Raji (cell line): Measurements from ENCODE around the gene ACKR3.

Experiments
- POLR2A ChIP-seq: IDR thresholded peaks from 2 replicates; pipeline ENCODE4 v1.6.1; 2011; ENCODE audit warnings: low read depth, low read length, control low read depth; ENCODE audit not compliant: insufficient read depth

ACKR3 gene

DNA sequence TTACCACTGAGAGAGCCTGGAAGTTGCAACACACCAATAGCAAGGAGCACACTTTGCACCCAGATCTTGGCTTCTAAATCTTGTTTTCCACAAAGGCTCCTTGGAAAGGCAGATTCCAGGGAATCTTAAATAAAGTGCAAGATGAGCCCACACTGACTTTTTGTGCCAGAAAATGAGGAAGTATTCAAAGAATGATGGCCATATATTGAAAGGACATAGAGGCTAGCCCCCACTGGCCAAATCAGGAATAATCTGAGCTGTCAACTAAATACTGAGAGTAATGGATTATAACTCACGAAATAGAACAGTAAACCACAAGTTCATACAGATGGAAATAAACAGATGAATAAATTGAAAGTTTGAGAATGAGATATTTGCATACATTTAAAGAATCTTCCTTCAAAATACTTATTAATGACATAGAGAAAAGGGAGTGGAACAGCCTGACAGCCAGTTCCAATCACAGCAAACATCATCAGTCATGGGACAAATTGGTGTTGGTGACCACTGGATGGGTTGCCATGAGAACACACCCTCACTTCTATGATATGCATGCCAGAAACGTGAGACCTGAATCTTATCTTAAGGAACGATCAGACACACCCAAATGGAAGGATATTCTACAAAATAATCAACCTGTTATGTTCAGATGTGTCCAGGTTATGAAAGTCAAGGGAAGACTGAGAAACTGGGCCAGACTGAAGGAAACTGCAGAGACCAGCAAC, 12.2 kb upstream of the ACKR3 start:
- no peak for TF ChIP-seq POLR2A

- TF ChIP-seq POLR2A, result no peak
These were observed 11.6 kb upstream of the ACKR3 start for GRCh38 chr2:236558036-236558435.

GRCh38 chr2:236558993-236559978, 10.3 kb upstream of the ACKR3 start:
- TF ChIP-seq POLR2A, result no peak

- TF ChIP-seq POLR2A, result no peak
These were observed 7.8 kb upstream of the ACKR3 start for GRCh38 chr2:236561874-236562273.

DNA sequence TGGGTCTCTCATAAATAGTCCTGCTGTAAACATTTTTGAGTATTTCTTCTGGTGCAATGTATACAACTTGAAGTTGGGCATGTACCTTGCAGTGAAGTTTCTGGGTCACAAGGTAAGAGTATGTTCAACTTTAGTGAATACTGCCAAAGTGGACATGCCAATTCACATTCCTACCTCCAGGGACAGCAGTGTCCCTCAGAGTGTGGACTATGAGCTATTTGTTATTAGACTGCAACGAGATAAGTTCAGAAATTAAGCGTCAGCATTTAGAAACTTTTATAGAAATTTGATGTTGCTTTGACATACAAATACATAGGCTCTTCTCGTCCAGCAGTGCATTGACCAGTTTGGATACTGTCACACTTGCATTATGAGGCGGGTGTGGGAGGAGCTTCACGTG, 7.2 kb upstream of the ACKR3 start:
- TF ChIP-seq POLR2A, result no peak

DNA sequence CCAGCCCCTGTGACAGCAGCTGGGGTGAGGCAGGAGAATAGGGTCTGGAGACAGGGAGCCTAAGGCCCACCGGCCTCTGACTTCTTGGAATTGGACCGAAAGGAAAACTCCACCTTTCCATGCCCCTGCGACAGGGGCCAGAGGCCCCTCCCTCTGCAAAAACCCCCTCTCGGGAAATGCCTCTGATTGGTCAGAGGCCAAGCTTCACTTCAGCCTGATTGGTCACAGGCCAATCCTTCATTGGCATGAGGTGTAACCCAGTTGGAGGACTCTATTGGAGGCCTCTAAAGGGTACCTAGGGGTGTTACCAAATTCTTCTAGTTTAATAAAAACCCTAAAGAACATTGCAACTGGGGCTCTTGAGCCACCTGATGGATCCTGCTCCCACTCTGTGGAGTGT, 5.7 kb upstream of the ACKR3 start:
- no peak for TF ChIP-seq POLR2A

DNA sequence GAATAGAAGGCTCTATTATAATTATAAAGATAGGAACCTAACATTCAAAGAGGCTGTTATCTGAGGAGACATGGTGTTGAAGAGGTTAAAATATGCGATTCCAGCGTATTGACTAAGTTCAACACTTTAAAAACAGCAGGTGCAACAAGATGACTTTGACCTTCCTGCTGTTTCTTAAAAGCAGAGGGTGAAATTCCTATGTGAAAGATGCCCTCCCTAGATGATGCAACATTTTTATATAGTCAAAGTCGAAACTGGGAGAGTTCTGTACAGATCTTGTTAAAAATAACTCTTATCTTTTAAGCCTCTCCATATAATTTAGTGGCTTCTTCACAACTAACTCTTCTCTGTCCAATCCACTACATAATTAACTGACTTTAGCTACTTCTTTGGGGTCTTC, 4.4 kb upstream of the ACKR3 start:
- TF ChIP-seq POLR2A, result no peak

DNA sequence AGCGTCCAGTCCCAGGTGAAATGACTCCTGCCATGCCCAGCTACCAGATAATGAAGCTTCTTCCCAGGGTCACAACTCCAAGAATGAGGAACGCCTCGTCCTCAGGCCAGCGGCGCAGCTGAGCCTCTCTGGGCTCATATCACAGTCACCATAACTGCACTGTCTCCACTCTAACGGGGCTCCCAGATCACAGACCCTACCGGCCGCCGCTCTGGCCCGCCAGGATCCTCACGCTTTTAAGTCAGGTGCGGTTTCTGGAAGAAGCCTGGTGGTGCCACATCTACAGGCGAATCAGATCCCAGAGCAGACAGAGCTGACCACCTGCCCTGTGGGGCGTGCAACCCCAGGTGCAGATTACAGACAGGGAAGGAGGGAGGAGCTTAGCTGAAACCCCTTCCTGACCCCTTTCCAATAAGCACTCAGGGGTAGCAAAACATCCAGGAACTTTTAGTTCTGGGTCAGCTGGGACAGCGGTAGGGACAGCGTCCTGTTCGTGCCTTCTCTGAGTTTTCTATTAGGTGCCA, 3.7 kb upstream of the ACKR3 start:
- no peak for TF ChIP-seq POLR2A

DNA sequence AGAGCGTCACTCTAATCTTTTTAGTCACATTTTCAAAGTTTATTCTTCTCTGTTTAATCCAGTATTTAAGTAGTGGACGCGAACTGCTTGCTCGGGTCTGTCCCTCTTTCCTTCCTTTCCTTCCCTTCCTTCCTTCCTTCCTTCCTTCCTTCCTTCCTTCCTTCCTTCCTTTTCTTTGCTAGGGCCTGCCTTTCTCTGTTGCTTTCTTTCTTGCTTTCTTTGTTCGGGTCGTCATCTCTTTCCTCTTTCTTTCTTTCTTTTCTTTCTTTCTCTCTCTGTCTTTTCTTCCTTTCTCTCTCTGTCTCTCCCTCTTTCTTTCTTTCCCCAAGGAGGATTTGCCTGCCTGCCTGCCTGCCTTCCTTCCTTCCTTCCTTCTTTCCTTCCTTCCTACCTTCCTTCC, 3.0 kb upstream of the ACKR3 start:
- TF ChIP-seq POLR2A, result no peak

GRCh38 chr2:236568068-236568921, 1.3 kb upstream of the ACKR3 start:
- no peak for TF ChIP-seq POLR2A

DNA sequence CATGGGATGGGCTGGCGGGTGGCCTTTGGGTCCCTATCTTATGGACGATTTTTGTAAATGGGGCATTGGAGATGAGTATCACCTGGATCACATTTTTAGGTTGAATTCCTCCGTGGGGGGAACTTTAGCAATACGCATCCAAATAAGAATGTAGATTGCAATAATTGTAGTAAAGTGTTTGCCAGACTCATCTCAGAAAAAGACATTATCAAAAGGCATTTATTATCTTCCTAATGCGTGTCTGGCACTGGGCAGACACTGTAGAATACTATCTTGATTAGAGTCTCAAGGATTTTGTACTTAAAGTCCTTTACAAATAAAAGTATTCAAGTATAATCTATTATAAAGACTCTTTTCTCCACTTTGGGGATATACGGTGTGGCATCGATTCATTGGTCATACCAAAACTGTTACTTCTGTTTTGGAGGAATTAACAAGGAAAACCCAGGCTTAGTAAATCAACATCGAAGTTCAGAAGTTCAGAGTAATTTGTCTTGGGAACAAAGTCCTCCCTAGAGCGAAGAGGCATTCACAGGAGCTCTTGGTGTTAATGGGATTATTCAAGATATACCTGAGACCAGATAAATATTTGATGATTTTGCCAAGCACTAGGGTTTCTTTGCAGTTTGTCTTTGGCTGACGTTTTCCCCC, 578 bp upstream of the ACKR3 start:
- no peak for TF ChIP-seq POLR2A

GRCh38 chr2:236570081-236570868, 650 bp downstream of the ACKR3 start:
- no peak; the same call in 1 of the 2 replicates for TF ChIP-seq POLR2A

- TF ChIP-seq POLR2A, result no peak
These were observed 1.5 kb downstream of the ACKR3 start for GRCh38 chr2:236571145-236571544.

DNA sequence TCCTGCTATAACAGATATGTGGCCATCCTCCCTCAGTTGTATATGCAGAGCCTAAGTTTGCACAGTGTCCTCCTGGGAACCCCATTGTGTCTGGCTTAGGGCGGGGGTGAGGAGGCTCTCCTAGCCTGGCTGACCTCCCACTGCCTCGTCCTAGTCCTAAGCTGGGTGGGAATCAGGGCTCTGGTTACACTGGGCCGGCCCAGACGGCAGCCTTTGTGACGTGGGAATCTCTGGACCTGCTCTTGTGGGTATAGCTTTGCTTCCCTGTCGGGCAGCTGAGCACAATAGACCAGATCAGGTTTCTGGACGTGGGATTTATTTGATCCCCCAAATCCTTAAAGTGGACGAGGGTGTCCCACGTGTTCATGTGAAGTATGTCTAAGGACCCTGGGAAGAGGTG, 2.9 kb downstream of the ACKR3 start:
- no peak for TF ChIP-seq POLR2A
